WERI-Rb-1 (cell line): Measurements from ENCODE around the gene RPTOR.

Source experiments
- DNase-seq: peaks from one replicate; pipeline ENCODE4 v3.0.0-alpha.2; 2020
- H3K27ac ChIP-seq: fragments of 250-450 bp; sonication (Bioruptor Pico); 2 replicates; pipeline ENCODE4 v1.5.1; 2020; ENCODE audit warnings: mild to moderate bottlenecking, moderate library complexity
- H3K27me3 ChIP-seq: fragments of 250-450 bp; sonication (Bioruptor Pico); 2 replicates; pipeline ENCODE4 v1.5.1; 2021; ENCODE audit warnings: mild to moderate bottlenecking, low read depth, moderate library complexity; ENCODE audit not compliant: insufficient read depth, severe bottlenecking
- H3K36me3 ChIP-seq: fragments of 250-450 bp; sonication (Bioruptor Pico); 2 replicates; pipeline ENCODE4 v1.5.1; 2020; ENCODE audit warnings: mild to moderate bottlenecking, moderate library complexity
- H3K4me3 ChIP-seq: 2 replicates; pipeline ENCODE4 v1.5.1; 2011; ENCODE audit warnings: low read depth, mild to moderate bottlenecking, control low read depth, low read length
- H3K9me3 ChIP-seq: fragments of 250-450 bp; sonication (Bioruptor Pico); 2 replicates; pipeline ENCODE4 v1.5.1; 2021; ENCODE audit warnings: mild to moderate bottlenecking, moderate library complexity; ENCODE audit not compliant: severe bottlenecking
- TF ChIP-seq, protein P1 (sequence below): IDR thresholded peaks from 2 replicates; pipeline ENCODE4 v1.5.1; 2011; ENCODE audit warnings: low read depth, mild to moderate bottlenecking, control low read depth, inconsistent platforms, low read length

Gene RPTOR

GRCh38 chr17:80516171-80516932 lies 28.3 kb upstream of the RPTOR start:
- H3K36me3 ChIP-seq = no peaks in the 10 kb centered on the region
- no peaks in the 10 kb centered on the region for H3K27me3 ChIP-seq
- H3K9me3 ChIP-seq = no peaks in the 10 kb centered on the region
- H3K4me3 ChIP-seq = no peak overlapping the region
- TF ChIP-seq, protein P1, sequence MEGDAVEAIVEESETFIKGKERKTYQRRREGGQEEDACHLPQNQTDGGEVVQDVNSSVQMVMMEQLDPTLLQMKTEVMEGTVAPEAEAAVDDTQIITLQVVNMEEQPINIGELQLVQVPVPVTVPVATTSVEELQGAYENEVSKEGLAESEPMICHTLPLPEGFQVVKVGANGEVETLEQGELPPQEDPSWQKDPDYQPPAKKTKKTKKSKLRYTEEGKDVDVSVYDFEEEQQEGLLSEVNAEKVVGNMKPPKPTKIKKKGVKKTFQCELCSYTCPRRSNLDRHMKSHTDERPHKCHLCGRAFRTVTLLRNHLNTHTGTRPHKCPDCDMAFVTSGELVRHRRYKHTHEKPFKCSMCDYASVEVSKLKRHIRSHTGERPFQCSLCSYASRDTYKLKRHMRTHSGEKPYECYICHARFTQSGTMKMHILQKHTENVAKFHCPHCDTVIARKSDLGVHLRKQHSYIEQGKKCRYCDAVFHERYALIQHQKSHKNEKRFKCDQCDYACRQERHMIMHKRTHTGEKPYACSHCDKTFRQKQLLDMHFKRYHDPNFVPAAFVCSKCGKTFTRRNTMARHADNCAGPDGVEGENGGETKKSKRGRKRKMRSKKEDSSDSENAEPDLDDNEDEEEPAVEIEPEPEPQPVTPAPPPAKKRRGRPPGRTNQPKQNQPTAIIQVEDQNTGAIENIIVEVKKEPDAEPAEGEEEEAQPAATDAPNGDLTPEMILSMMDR = no peak
- H3K27ac ChIP-seq = peak overlapping the region; percentile 49
- DNase-seq = peak; percentile 73

GRCh38 chr17:80517641-80518040 lies 27.0 kb upstream of the RPTOR start:
- DNase-seq = no peak
- no peaks in the 10 kb centered on the region for H3K27me3 ChIP-seq

GRCh38 chr17:80518392-80518791 lies 26.2 kb upstream of the RPTOR start:
- no peak for DNase-seq
- H3K4me3 ChIP-seq = peak overlapping the region; percentile 8; the same call in 1 of the 2 replicates
- TF ChIP-seq, protein P1 = no peak
- no peaks in the 10 kb centered on the region for H3K27me3 ChIP-seq
- no peaks in the 10 kb centered on the region for H3K36me3 ChIP-seq
- peaks cover 3% of the 10 kb centered on the region for H3K9me3 ChIP-seq
- H3K27ac ChIP-seq = peak overlapping the region; percentile 83

More at GRCh38 chr17:80517641-80518040, 27.0 kb upstream of the RPTOR start:
- no peaks in the 10 kb centered on the region for H3K36me3 ChIP-seq
- H3K9me3 ChIP-seq = no peaks in the 10 kb centered on the region
- peak overlapping the region; percentile 35 for H3K27ac ChIP-seq
- TF ChIP-seq, protein P1 = no peak
- no peak overlapping the region for H3K4me3 ChIP-seq

GRCh38 chr17:80519091-80519781 lies 25.4 kb upstream of the RPTOR start:
- 0 out of 2 replicates have a peak overlapping the region, but pooled peaks have one; percentile 13 for H3K4me3 ChIP-seq
- no peaks in the 10 kb centered on the region for H3K27me3 ChIP-seq
- no peaks in the 10 kb centered on the region for H3K36me3 ChIP-seq
- TF ChIP-seq, protein P1 = no peak
- H3K9me3 ChIP-seq = peaks cover 3% of the 10 kb centered on the region
- peak; percentile 91 for DNase-seq
- H3K27ac ChIP-seq = peak overlapping the region; percentile 83

- Histone ChIP-seq H3K36me3 (no peaks in the 10 kb centered on the region), H3K27me3 (no peaks in the 10 kb centered on the region), H3K27ac (peak overlapping the region; percentile 83), H3K4me3 (no peak overlapping the region), H3K9me3 (peaks cover 3% of the 10 kb centered on the region)
- no peak for DNase-seq
- TF ChIP-seq, protein P1 = no peak
Measured at GRCh38 chr17:80520810-80521455, 23.7 kb upstream of the RPTOR start.
